ENCODE data around the gene FERD3L. TPM values are rescaled to one million over a fixed set of nuclear protein-coding genes. Genes with fewer than 3 reads are reported as not detected.

FERD3L gene
- total and polyA plus RNA-seq, 8 donors, result not detected

- WGBS, 2 donors, result 51 to 59% methylated on average over 5 of the region's 5 CpGs
- TF ChIP-seq CTCF (IDR thresholded peaks at IDR 0.05), result no peak
- no peak for ATAC-seq
- H3K27ac ChIP-seq, result no peak overlapping the region
- H3K36me3 ChIP-seq, result no peaks in the 10 kb centered on the region
- H3K27me3 ChIP-seq, result peaks cover 0 to 11% (median 0%) of the 10 kb centered on the region in 4 donors
- DNase-seq, result no peak
- no peaks in the 10 kb centered on the region for H3K4me1 ChIP-seq
- intact Hi-C loops (cut with DNase I), result no loop called here
- no peaks in the 10 kb centered on the region for H3K9me3 ChIP-seq
- no peak overlapping the region for H3K4me3 ChIP-seq
- FAIRE-seq, result no peak
Measured at GRCh38 chr7:19095353-19095860, 49.8 kb downstream of the FERD3L start.

Other genes with a start within 250 kb of the FERD3L start
- gene TWIST1, start 27.8 kb downstream of the FERD3L start, total RNA-seq, result 1 to 10 TPM in 1 of 6 donors, under 1 TPM in 3, not detected in 2; 0.09 to 2.2 (median 0.48) TPM
- gene TWIST1, start 27.8 kb downstream of the FERD3L start, polyA plus RNA-seq, result under 1 TPM; 0.47 to 0.76 TPM

All from pancreas (tissue), 10 donors.